AG09309 (cell line): ENCODE data around the gene NAALADL2.

Source experiments
- DNase-seq: peaks from one replicate; pipeline ENCODE4 v3.0.0-alpha.2; 2010; ENCODE audit warnings: low read depth
- H3K4me3 ChIP-seq: 2 replicates; pipeline ENCODE4 v1.5.1; 2011; ENCODE audit warnings: mild to moderate bottlenecking, low read depth, low read length, moderate library complexity; ENCODE audit not compliant: control insufficient read depth
- CTCF ChIP-seq: IDR thresholded peaks from 2 replicates; pipeline ENCODE4 v1.5.1; 2011; ENCODE audit warnings: mild to moderate bottlenecking, low read depth, low read length, inconsistent platforms; ENCODE audit not compliant: insufficient read depth, control insufficient read depth; ENCODE audit errors: missing control alignments

NAALADL2 gene

GRCh38 chr3:175041369-175041768, 182.2 kb downstream of the NAALADL2 start:
- no peak for DNase-seq
- H3K4me3 ChIP-seq, result no peak overlapping the region
- TF ChIP-seq CTCF, result no peak

GRCh38 chr3:175046601-175047000, 187.5 kb downstream of the NAALADL2 start:
- no peak for DNase-seq
- no peak overlapping the region for H3K4me3 ChIP-seq
- TF ChIP-seq CTCF, result no peak

GRCh38 chr3:175047786-175048185, 188.7 kb downstream of the NAALADL2 start:
- H3K4me3 ChIP-seq, result no peak overlapping the region
- no peak for TF ChIP-seq CTCF
- DNase-seq, result no peak

GRCh38 chr3:175057401-175057800, 198.3 kb downstream of the NAALADL2 start:
- no peak for TF ChIP-seq CTCF
- no peak for DNase-seq
- H3K4me3 ChIP-seq, result no peak overlapping the region

GRCh38 chr3:175059788-175060187, 200.7 kb downstream of the NAALADL2 start:
- no peak for DNase-seq
- no peak for TF ChIP-seq CTCF
- H3K4me3 ChIP-seq, result no peak overlapping the region

GRCh38 chr3:175065497-175065896, 206.4 kb downstream of the NAALADL2 start:
- no peak for DNase-seq
- H3K4me3 ChIP-seq, result no peak overlapping the region
- TF ChIP-seq CTCF, result no peak
